ENCODE results near the gene CHMP4A. TPM values are rescaled to one million over a fixed set of nuclear protein-coding genes. Genes with fewer than 3 reads are reported as not detected.

The CHMP4A gene
- total and polyA plus RNA-seq, 3 donors from 2014 or later = 52.9 to 111 (median 56.3) TPM

DNA sequence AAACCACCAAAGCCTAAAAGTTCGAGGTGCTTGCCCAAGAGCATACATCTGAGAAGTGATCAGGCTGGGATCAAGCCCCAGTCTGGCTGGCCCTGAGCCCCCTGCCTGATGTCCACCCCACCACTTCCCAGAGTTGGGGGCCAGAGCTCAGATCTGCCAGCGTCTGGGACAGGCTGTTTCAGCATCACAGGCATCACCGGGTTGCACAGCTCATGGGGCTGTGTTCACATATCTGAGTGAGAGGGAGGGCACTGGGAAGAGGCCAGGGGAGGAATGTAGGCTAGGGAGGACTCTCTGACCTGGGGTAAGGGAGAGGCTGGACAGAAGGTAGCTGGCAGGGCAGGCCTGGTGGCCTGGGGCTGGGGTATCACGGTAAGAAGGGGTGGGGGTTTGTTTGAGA lies 43.7 kb upstream of the CHMP4A start:
- DNase-seq = no peak
- no peak overlapping the region for H3K27ac ChIP-seq
- 76 to 83% methylated on average over 4 of the region's 4 CpGs for WGBS, 2 donors

DNA sequence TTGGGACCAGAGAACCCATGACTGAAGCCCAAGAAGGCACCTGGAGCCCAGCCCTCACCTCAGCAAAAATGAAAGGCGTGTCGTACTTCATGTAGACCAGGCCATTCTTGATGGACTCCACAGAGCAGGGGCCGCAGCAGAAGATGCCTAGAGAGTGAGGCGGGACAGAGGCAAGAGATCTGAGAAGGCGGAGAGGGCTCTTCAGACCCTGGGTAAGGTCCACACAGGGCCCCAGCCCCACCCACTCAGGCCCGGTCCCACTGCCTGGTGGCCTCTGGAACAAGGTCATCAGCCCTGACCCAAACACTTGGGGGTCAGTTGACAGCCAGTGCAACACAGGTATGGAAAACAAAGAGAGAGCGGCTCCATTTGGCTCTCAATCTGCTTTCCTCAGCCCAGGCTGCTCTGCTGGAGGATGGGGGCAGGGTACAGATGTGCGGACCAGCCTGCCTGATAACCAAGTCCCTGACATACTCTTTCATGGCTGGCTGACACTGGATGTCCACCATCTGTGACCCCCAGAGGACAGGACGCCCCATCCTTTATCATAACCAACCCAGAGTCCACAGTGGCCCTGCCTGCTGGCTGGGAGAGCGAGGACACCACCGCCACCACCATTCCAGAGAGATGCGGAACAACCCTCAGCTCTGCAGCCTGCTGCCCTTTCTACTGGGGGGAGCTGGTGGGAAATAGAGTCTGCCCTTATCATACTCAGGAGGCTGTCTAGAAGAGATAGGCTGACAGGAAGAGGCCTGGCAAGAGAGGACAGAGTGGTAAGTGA lies 42.8 kb upstream of the CHMP4A start:
- H3K27me3 ChIP-seq = no peaks in the 10 kb centered on the region
- H3K4me1 ChIP-seq = no peaks in the 10 kb centered on the region
- no peak overlapping the region for H3K4me3 ChIP-seq
- H3K36me3 ChIP-seq (ENCODE audit: low read depth, missing control alignments) = no peaks in the 10 kb centered on the region
- 93 to 98% methylated on average over 9 to 12 of the region's 12 CpGs for WGBS, 2 donors
- no peak overlapping the region for H3K27ac ChIP-seq
- DNase-seq = no peak
- intact Hi-C loops (cut with DNase I; ENCODE audit: low total_unique reads) = no loop called here
- no peaks in the 10 kb centered on the region for H3K9me3 ChIP-seq
- TF ChIP-seq POLR2A (IDR thresholded peaks at IDR 0.05) = no peak
- TF ChIP-seq, protein P1, sequence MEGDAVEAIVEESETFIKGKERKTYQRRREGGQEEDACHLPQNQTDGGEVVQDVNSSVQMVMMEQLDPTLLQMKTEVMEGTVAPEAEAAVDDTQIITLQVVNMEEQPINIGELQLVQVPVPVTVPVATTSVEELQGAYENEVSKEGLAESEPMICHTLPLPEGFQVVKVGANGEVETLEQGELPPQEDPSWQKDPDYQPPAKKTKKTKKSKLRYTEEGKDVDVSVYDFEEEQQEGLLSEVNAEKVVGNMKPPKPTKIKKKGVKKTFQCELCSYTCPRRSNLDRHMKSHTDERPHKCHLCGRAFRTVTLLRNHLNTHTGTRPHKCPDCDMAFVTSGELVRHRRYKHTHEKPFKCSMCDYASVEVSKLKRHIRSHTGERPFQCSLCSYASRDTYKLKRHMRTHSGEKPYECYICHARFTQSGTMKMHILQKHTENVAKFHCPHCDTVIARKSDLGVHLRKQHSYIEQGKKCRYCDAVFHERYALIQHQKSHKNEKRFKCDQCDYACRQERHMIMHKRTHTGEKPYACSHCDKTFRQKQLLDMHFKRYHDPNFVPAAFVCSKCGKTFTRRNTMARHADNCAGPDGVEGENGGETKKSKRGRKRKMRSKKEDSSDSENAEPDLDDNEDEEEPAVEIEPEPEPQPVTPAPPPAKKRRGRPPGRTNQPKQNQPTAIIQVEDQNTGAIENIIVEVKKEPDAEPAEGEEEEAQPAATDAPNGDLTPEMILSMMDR (IDR thresholded peaks at IDR 0.05) = no peak

More for the DNA sequence above, 43.7 kb upstream of the CHMP4A start:
- Histone ChIP-seq H3K9me3 (no peaks in the 10 kb centered on the region), H3K36me3 (ENCODE audit: low read depth, missing control alignments) (no peaks in the 10 kb centered on the region), H3K4me3 (no peak overlapping the region), H3K27me3 (no peaks in the 10 kb centered on the region), H3K4me1 (no peaks in the 10 kb centered on the region)
- TF ChIP-seq POLR2A (IDR thresholded peaks at IDR 0.05) = no peak
- TF ChIP-seq, protein P1 (IDR thresholded peaks at IDR 0.05) = no peak
- intact Hi-C loops (cut with DNase I; ENCODE audit: low total_unique reads) = no loop called here

DNA sequence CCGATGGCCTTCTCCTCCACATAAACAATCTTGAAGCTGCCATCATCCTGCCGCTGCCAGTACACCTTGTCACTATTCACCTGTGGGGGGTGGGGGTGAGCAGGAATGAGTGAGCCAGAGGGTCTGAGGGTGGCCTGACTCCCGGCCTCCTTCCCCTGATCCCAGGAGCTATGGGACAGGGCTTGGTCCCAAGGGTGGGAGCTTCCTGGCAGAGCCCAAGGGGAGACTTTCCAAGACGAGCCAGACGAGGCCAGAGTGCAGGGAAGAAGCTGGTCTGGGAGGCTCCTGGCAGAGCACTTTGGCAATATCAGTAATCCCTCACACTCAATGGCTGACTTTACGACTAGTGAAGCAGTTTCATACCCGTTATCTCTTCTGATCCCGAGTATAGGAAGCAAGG lies 42.1 kb upstream of the CHMP4A start:
- Histone ChIP-seq H3K27me3 (no peaks in the 10 kb centered on the region), H3K36me3 (ENCODE audit: low read depth, missing control alignments) (no peaks in the 10 kb centered on the region), H3K27ac (no peak overlapping the region), H3K4me3 (no peak overlapping the region), H3K9me3 (no peaks in the 10 kb centered on the region), H3K4me1 (no peaks in the 10 kb centered on the region)
- TF ChIP-seq, protein P1 (IDR thresholded peaks at IDR 0.05) = no peak
- no peak for TF ChIP-seq POLR2A (IDR thresholded peaks at IDR 0.05)
- intact Hi-C loops (cut with DNase I; ENCODE audit: low total_unique reads) = no loop called here
- WGBS, 2 donors = 89 to 94% methylated on average over 6 to 8 of the region's 8 CpGs
- no peak for DNase-seq

DNA sequence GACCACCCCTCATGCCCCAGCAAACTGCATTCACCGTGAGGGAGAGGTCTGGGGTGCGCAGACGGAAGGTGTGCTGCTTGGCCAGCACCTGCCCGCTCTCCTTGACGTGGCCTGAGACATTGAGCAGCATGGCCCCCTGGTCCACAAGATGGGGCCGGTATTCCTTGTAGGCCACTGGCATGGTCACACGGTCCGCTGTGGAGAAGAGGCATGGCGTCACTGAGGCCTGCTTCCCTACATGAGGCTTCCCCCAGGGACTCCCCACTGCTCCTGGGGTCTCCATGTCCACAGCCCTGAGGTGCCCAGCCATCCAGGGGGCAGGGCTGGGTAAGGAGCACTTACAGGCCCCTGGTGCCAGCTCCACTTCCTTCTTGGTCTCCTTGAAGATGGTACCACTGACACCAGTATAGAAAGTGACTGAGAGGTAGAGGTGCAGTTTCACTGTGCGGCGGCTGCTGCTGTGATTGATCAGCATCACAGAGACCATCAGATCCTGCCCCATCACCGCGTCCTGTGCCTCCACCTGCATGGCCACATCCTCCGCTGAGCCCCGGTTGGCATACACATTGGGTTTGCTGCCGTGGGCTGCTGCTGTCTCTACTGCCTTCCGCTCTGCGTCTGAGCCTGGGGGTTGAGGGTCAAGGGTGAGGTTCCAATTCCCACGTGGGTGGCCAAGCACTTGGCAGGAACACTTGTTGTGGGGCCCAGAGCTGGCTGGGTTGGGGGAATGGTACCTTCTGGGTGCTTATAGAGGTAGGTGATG lies 41.5 kb upstream of the CHMP4A start:
- no peaks in the 10 kb centered on the region for H3K4me1 ChIP-seq
- TF ChIP-seq, protein P1 (IDR thresholded peaks at IDR 0.05) = no peak
- TF ChIP-seq POLR2A (IDR thresholded peaks at IDR 0.05) = no peak
- intact Hi-C loops (cut with DNase I; ENCODE audit: low total_unique reads) = no loop called here
- WGBS, 2 donors = 94% methylated on average over 19 of the region's 19 CpGs; no CpG with 5 or more reads in 1 of the 2 donors
- H3K36me3 ChIP-seq (ENCODE audit: low read depth, missing control alignments) = no peaks in the 10 kb centered on the region
- H3K27ac ChIP-seq = no peak overlapping the region
- no peak overlapping the region for H3K4me3 ChIP-seq
- H3K9me3 ChIP-seq = no peaks in the 10 kb centered on the region
- no peak for DNase-seq
- no peaks in the 10 kb centered on the region for H3K27me3 ChIP-seq

All from testis (tissue), 3 donors.